HCT116 (cell line): Measurements from ENCODE around the gene C1orf167. TPM values are rescaled to one million over a fixed set of nuclear protein-coding genes. Genes with fewer than 3 reads are reported as not detected.

ENCODE experiments used
- ATAC-seq: fragments of 200-7000 bp; cut with Tn5 transposase; 2 replicates; pipeline ENCODE4 v1.9.1; 2020; ENCODE audit warnings: mild to moderate bottlenecking, moderate library complexity
- BruUV-seq: library from RNA; stranded (reverse); fragments of 400-500 nt; replicated peaks from 2 replicates; lab custom pipeline; 2021; lab: Mats Ljungman, UMichigan
- CTCF ChIA-PET: fragments of 300-600 bp; sonication (Branson Sonifier 250); formaldehyde crosslinking; loops from one replicate; lab custom pipeline; 2021; ENCODE audit warnings: antibody characterized with exemption; lab: Charles Lee
- POLR2A ChIA-PET: fragments of 300-600, 350-600 bp; sonication (Branson Sonifier 250); formaldehyde crosslinking; loops from one replicate; lab custom pipeline; 2021; ENCODE audit warnings: antibody characterized with exemption; lab: Charles Lee
- RAD21 ChIA-PET, 2 experiments: fragments of 300-600 bp; sonication (Branson Sonifier 250); formaldehyde crosslinking; loops; one replicate each; lab custom pipeline; 2023; ENCODE audit warnings: low total read pairs in 2 of 2; ENCODE audit not compliant: uncharacterized antibody in 2 of 2, unreplicated experiment in 2 of 2, low non-redundant PET in 1 of 2; lab: Charles Lee
- DNase-seq: peaks from one replicate; pipeline ENCODE4 v3.0.0-alpha.2; 2010; ENCODE audit warnings: low read depth, low spot score
- H2AFZ ChIP-seq: fragments of 200-600 bp; shearing (Covaris generic), sonication (generic); 2 replicates; pipeline ENCODE4 v1.6.1; 2017; ENCODE audit warnings: low read depth, mixed run types, mixed read lengths, antibody characterized with exemption, low read length; ENCODE audit not compliant: poor library complexity, severe bottlenecking
- H3K27ac ChIP-seq: 2 replicates; pipeline ENCODE4 v1.5.1; 2012; ENCODE audit warnings: low read depth, low read length
- H3K27me3 ChIP-seq: fragments of 200-600 bp; sonication (generic); 2 replicates; pipeline ENCODE4 v1.6.1; 2016; ENCODE audit warnings: mixed run types, low read length, mixed read lengths; ENCODE audit not compliant: insufficient read depth
- H3K36me3 ChIP-seq, 2 experiments: fragments of 200-500 bp in 1 of 2; fragments of 200-600 bp in 1 of 2; sonication (Bioruptor generic) in 1 of 2; sonication (generic) in 1 of 2; 2 replicates each; pipeline versions ENCODE4 v1.5.1 to v1.6.1; 2014 to 2016; ENCODE audit warnings: low read length in 2 of 2, inconsistent platforms in 1 of 2, mixed read lengths in 1 of 2, mixed run types in 1 of 2; ENCODE audit not compliant: insufficient read depth in 2 of 2, control insufficient read depth in 1 of 2
- H3K4me1 ChIP-seq, 2 experiments: fragments of 200-600 bp in 1 of 2; sonication (generic) in 1 of 2; 2 replicates each; pipeline versions ENCODE4 v1.5.1 to v1.6.1; 2012 to 2017; ENCODE audit warnings: low read length in 2 of 2, inconsistent platforms in 1 of 2, mild to moderate bottlenecking in 1 of 2, mixed read lengths in 1 of 2, mixed run types in 1 of 2, moderate library complexity in 1 of 2; ENCODE audit not compliant: insufficient read depth in 2 of 2, control insufficient read depth in 1 of 2
- H3K4me2 ChIP-seq: fragments of 200-600 bp; sonication (generic); 2 replicates; pipeline ENCODE4 v1.6.1; 2017; ENCODE audit warnings: mixed run types, low read length, mixed read lengths
- H3K4me3 ChIP-seq, 2 experiments: fragments of 200-600 bp in 1 of 2; sonication (generic) in 1 of 2; replicated peaks in 1 of 2; 2 replicates each; pipeline ENCODE4 v1.5.1; 2011 to 2016; ENCODE audit warnings: low read length in 2 of 2, control low read depth in 1 of 2, low read depth in 1 of 2, mild to moderate bottlenecking in 1 of 2, mixed read lengths in 1 of 2, mixed run types in 1 of 2
- H3K79me2 ChIP-seq: fragments of 200-600 bp; sonication (generic); 2 replicates; pipeline ENCODE4 v1.6.1; 2017; ENCODE audit warnings: mild to moderate bottlenecking, mixed run types, low read length, moderate library complexity, mixed read lengths; ENCODE audit not compliant: insufficient read depth
- H3K9ac ChIP-seq: fragments of 200-600 bp; sonication (generic); 2 replicates; pipeline ENCODE4 v1.6.1; 2016; ENCODE audit warnings: low read length, mixed read lengths
- H3K9me2 ChIP-seq: fragments of 200-600 bp; sonication (generic), shearing (Covaris generic); 2 replicates; pipeline ENCODE4 v1.6.1; 2017; ENCODE audit warnings: mixed run types, mild to moderate bottlenecking, moderate library complexity; ENCODE audit not compliant: insufficient read depth
- H3K9me3 ChIP-seq, 2 experiments: fragments of 200-500 bp in 1 of 2; fragments of 200-600 bp in 1 of 2; sonication (Bioruptor generic) in 1 of 2; sonication (generic) in 1 of 2; 2 replicates each; pipeline ENCODE4 v1.6.1; 2014 to 2017; ENCODE audit warnings: low read length in 2 of 2, mixed read lengths in 2 of 2, inconsistent platforms in 1 of 2, low read depth in 1 of 2, mild to moderate bottlenecking in 1 of 2, mixed run types in 1 of 2, moderate library complexity in 1 of 2; ENCODE audit not compliant: control insufficient read depth in 1 of 2, insufficient read depth in 1 of 2
- H4K20me1 ChIP-seq: fragments of 200-600 bp; sonication (generic), shearing (Covaris generic); 2 replicates; pipeline ENCODE4 v1.6.1; 2017; ENCODE audit warnings: mixed run types, mild to moderate bottlenecking, moderate library complexity; ENCODE audit not compliant: insufficient read depth
- CBX3 ChIP-seq: IDR thresholded peaks from 2 replicates; pipeline ENCODE4 v1.6.1; 2012; ENCODE audit warnings: low read depth
- POLR2A ChIP-seq: IDR thresholded peaks from 2 replicates; pipeline ENCODE4 v1.7.0; 2011; ENCODE audit warnings: borderline replicate concordance; ENCODE audit not compliant: insufficient read depth, insufficient read length; ENCODE audit errors: extremely low read depth
- POLR2AphosphoS5 ChIP-seq: IDR thresholded peaks from 2 replicates; pipeline ENCODE4 v1.6.1; 2011; ENCODE audit warnings: mild to moderate bottlenecking, low read depth, low read length, moderate library complexity
- REST ChIP-seq: IDR thresholded peaks from 2 replicates; pipeline ENCODE4 v1.6.1; 2012; ENCODE audit warnings: low read depth
- SP1 ChIP-seq: IDR thresholded peaks from 2 replicates; pipeline ENCODE4 v1.6.1; 2012; ENCODE audit warnings: low read depth
- SRF ChIP-seq: IDR thresholded peaks from 2 replicates; pipeline ENCODE4 v1.6.1; 2012; ENCODE audit warnings: low read depth
- ZFX ChIP-seq: fragments of 450-650 bp; IDR thresholded peaks from 2 replicates; pipeline ENCODE4 v1.6.1; 2017
- ZNF274 ChIP-seq: fragments of 200-500 bp; sonication (Bioruptor generic); IDR thresholded peaks from 2 replicates; pipeline ENCODE4 v1.6.1; 2014; ENCODE audit warnings: mild to moderate bottlenecking, low read depth, low read length, inconsistent platforms
- intact Hi-C: fragments of 100-400 bp; cut with micrococcal nuclease; formaldehyde crosslinking; loops from 2 replicates; pipeline ENCODE4 v1.10.0; 2022
- total RNA-seq: library from RNA; stranded (reverse); gene quantifications from one replicate; pipeline ENCODE4 v1.2.1, GENCODE V29; 2021; ENCODE audit not compliant: unreplicated experiment
- TF ChIP-seq, protein P1 (sequence below): IDR thresholded peaks from 2 replicates; pipeline ENCODE4 v1.6.1; 2012
- TF ChIP-seq, protein P2 (sequence below): IDR thresholded peaks from 2 replicates; pipeline ENCODE4 v1.6.1; 2011; ENCODE audit warnings: mild to moderate bottlenecking, low read length, moderate library complexity; ENCODE audit not compliant: insufficient replicate concordance; ENCODE audit errors: extremely low read depth

The C1orf167 gene
- total RNA-seq, 1 experiment from 2014 or later, result 0.12 TPM

DNA sequence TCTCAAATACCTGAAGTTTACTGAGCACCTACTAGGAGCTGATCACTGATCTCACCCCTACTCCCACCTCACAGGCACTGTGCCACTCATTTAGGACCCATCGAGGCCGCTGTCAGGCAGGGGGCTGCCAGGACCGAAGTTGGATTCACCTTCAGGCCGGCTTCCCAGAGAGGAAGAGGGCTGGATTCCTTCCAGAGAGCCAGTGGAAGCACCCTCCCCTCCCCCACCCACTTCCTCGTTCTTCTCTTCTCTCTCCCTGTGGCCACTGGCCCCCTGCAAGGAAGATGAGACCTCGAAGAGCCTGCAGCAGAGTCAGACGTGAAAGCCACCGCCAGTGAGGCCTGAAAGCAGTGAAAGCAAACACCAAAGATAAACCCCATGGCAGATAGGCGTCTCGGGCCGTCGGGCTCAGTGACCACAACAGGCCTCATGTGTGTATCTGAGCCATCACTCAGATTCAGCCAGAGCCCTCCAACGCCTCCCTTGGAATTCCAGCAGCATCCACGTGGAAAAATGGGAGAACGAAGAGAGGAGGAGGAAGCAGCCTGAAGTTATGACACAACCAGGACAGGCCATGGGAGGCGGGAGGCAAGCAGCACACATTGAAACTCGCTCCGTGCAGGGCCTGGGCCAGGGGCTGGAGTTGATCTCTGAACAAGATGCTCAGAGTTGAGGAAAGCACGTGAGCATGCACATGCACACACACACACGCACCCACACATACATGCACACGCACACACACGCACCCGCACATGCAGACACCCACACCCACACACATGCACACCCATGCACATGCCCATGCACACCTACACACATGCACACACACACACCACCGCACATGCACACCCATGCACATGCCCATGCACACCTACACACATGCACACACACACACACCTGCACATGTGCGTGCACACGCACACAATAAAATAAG, 32.2 kb upstream of the C1orf167 start (continued):
- no peak for TF ChIP-seq REST

DNA sequence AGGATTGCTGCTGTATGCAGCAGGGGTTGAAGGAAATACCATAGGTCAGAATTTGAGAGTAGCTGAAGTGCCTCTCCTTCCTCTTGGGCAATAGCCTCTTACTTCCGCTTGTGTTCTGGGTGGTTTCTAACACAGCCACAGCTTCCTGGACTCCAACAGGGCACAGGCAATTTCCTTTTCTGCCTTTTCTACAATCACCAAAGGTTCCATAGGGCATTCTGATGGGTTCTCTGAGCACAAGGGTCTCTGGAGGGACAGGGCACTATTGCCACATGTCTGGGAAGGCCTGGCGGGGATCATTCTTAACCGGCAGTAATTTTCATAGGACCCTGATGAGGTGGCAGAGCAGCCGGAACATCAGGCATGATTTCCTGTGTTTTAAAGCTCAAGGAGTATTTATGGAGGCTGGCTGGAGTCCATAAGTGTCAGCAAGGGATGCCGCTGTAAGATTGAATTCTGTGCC, 31.5 kb upstream of the C1orf167 start:
- TF ChIP-seq SRF (no peak), ZFX (no peak), CBX3 (no peak), POLR2A (no peak), POLR2AphosphoS5 (no peak), ZNF274 (no peak), SP1 (no peak)
- TF ChIP-seq, protein P1, sequence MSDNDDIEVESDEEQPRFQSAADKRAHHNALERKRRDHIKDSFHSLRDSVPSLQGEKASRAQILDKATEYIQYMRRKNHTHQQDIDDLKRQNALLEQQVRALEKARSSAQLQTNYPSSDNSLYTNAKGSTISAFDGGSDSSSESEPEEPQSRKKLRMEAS, result no peak
- TF ChIP-seq, protein P2, sequence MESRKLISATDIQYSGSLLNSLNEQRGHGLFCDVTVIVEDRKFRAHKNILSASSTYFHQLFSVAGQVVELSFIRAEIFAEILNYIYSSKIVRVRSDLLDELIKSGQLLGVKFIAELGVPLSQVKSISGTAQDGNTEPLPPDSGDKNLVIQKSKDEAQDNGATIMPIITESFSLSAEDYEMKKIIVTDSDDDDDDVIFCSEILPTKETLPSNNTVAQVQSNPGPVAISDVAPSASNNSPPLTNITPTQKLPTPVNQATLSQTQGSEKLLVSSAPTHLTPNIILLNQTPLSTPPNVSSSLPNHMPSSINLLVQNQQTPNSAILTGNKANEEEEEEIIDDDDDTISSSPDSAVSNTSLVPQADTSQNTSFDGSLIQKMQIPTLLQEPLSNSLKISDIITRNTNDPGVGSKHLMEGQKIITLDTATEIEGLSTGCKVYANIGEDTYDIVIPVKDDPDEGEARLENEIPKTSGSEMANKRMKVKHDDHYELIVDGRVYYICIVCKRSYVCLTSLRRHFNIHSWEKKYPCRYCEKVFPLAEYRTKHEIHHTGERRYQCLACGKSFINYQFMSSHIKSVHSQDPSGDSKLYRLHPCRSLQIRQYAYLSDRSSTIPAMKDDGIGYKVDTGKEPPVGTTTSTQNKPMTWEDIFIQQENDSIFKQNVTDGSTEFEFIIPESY, result no peak
- no peaks in the 10 kb centered on the region for H3K27me3 ChIP-seq
- H3K27ac ChIP-seq, result no peak overlapping the region
- H3K4me3 ChIP-seq, result no peak overlapping the region
- ChIA-PET CTCF (no interaction called here), RAD21 (no interaction called here), POLR2A (no interaction called here)
- BruUV-seq, result no TSS peak
- H4K20me1 ChIP-seq, result no peaks in the 10 kb centered on the region
- intact Hi-C loops, result no loop called here
- DNase-seq, result no peak
- H3K9ac ChIP-seq, result no peak overlapping the region
- peaks cover 1 to 24% of the 10 kb centered on the region in 2 experiments for H3K4me1 ChIP-seq
- H2AFZ ChIP-seq, result no peak overlapping the region
- H3K79me2 ChIP-seq, result no peaks in the 10 kb centered on the region
- H3K4me2 ChIP-seq, result no peak overlapping the region
- no peaks in the 10 kb centered on the region for H3K9me3 ChIP-seq
- H3K9me2 ChIP-seq, result no peaks in the 10 kb centered on the region
- ATAC-seq, result no peak
- no peaks in the 10 kb centered on the region for H3K36me3 ChIP-seq
